AG09309 (cell line): ENCODE results near the gene ELSPBP1.
"Not testable (repeated sequence)": the region's sequence is repeated elsewhere in the genome, so short reads cannot be mapped to it uniquely, and the experiment has no call there.

Experiments
- DNase-seq: peaks from one replicate; pipeline ENCODE4 v3.0.0-alpha.2; 2010; ENCODE audit warnings: low read depth
- H3K4me3 ChIP-seq: 2 replicates; pipeline ENCODE4 v1.5.1; 2011; ENCODE audit warnings: mild to moderate bottlenecking, low read depth, low read length, moderate library complexity; ENCODE audit not compliant: control insufficient read depth
- CTCF ChIP-seq: IDR thresholded peaks from 2 replicates; pipeline ENCODE4 v1.5.1; 2011; ENCODE audit warnings: mild to moderate bottlenecking, low read depth, low read length, inconsistent platforms; ENCODE audit not compliant: insufficient read depth, control insufficient read depth; ENCODE audit errors: missing control alignments

ELSPBP1 gene

DNA sequence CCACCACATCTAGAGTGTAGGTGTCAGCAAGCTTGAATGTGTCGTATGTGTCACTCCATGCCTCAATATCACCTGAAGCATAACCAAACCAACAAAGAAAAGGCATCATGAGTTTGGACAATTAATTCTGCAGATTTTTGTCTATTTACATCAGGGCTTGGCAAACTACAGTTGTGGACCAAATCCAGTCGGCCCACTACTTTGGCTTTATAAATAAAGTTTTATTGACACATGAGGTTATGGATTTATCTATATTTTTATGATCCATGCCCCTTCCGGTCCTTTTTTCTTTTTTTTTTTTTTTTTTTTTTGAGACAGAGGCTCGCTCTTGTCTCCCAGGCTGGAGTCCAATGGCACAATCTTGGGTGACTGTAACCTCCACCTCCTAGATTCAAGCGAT lies 58.6 kb downstream of the ELSPBP1 start:
- no peak for TF ChIP-seq CTCF
- no peak for DNase-seq
- H3K4me3 ChIP-seq, result no peak overlapping the region

DNA sequence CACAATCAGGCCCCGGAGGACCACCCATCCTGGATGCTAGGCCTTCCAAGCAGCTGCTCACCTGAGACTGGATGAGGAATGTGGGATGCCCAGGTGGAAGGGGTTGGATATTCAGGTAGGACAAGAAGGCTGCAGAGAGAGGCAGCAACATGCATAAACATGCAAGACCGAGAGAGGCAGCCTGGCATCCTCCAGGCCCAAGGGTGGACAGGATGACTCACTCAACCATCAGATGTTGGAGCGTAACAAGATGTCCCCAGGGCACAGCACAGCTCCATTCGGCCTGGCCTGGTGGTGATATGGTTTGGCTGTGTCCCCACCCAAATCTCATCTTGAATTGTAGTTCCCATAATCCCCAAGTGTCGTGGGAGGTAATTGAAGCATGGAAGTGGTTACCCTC lies 59.4 kb downstream of the ELSPBP1 start:
- no peak for TF ChIP-seq CTCF
- no peak for DNase-seq
- no peak overlapping the region for H3K4me3 ChIP-seq

- no peak for TF ChIP-seq CTCF
- no peak overlapping the region for H3K4me3 ChIP-seq
- DNase-seq, result no peak
Observed at GRCh38 chr19:48059331-48059730, 64.9 kb downstream of the ELSPBP1 start.

DNA sequence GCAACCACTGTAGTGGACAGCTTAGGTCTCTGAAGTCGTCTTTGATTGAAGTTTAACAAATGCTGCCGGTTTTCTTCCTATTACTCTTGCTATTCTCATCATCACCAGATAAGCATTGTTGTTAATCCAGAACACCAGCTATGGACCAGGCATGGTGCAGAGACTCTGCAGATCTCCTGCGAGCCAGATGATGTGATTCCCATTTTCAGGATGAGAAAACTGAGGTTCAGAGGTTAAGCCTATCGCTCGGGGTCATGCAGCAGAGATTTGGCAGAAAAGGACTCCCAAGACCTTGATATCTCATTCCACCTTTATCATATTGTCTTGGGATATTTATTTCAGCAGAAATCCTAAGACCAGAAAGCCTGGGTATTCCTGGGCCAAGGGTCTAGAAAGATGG lies 65.9 kb downstream of the ELSPBP1 start:
- no peak overlapping the region for H3K4me3 ChIP-seq
- no peak for TF ChIP-seq CTCF
- DNase-seq, result no peak

DNA sequence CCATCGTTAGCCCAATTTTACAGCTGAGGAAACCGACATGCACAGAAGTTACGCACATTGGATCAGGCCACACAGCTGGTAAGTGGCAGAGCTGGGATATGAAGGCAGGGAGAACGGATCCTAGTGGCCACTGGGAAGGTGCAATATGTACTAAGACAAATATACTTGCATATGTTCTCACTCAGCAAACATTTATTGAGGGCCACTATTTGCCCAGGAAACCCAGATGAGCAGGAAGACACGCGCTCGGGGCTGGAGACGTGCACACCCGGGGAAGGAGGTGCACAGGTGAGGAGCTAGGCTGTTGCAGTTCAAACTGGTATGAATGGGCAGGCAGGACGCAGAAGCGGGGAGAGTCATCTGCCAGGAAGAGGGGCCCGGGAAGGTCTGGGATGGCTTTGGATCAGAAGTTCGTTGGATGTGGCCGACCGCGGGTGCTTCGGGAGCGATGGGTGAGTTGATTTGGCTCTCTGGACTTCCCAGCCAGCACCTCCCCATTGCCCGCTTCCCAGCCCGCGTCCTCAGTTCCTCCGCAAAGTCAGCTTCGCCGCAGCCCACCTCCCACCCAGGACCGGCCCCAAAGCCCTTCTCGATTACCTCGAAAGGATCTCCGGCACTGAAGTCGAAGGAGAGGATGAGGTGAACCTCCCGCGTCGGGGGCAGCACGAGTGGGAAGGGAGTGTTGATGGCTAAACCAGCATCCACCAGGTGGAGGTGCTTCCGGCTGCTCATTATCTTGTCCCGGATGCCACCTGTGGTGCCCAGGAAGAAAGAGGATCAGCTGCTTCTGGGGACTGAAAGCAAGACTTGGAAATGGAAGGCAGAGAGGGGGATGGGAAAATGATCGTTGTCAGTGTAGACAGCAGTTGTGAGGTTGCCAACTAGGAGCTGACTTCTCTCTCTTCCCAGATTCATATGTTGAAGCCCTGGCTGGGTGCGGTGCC lies 67.2 kb downstream of the ELSPBP1 start:
- H3K4me3 ChIP-seq, result no peak overlapping the region
- DNase-seq, result no peak
- no peak for TF ChIP-seq CTCF

DNA sequence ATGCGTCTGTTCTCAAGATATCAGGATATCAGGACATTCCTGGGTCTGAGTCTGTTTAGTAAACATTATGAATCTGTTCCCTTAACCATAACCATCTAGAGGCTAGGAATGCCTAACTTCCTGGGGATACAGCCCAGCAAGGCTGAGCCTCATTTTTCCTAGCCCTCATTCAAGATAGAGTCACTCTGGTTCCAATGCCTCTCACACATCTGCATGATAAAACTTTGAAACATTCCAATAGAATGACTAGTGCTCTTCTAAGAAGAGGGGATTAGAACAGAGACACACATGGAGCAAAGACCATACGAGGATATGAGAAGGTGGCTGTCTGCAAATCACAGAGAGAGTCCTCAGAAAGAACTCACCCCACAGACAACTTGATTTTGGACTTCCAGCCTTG lies 70.1 kb downstream of the ELSPBP1 start:
- no peak overlapping the region for H3K4me3 ChIP-seq
- TF ChIP-seq CTCF, result no peak
- no peak for DNase-seq

- no peak overlapping the region for H3K4me3 ChIP-seq
- TF ChIP-seq CTCF, result no peak
- DNase-seq, result no peak
Observed at GRCh38 chr19:48069435-48069834, 75.0 kb downstream of the ELSPBP1 start.

GRCh38 chr19:48070177-48070769 lies 75.8 kb downstream of the ELSPBP1 start:
- H3K4me3 ChIP-seq, DNase-seq: not testable (repeated sequence)
